GM23338 (cell line): ENCODE measurements around the gene PLAAT5. TPM values are rescaled to one million over a fixed set of nuclear protein-coding genes. Genes with fewer than 3 reads are reported as not detected.

Experiments used
- ATAC-seq: fragments of 200-7000 bp; cut with Tn5 transposase; 3 replicates; pipeline ENCODE4 v1.9.1; 2020
- DNase-seq: peaks from one replicate; pipeline ENCODE4 v3.0.0-alpha.2; 2015; ENCODE audit warnings: low spot score
- H2AFZ ChIP-seq: fragments of 200-600 bp; sonication (generic); 2 replicates; pipeline ENCODE4 v1.8.0; 2016; ENCODE audit warnings: antibody characterized with exemption, mild to moderate bottlenecking, moderate library complexity
- H3F3A ChIP-seq: fragments of 200-600 bp; sonication (generic); replicated peaks from 2 replicates; pipeline ENCODE4 v1.8.0; 2017; ENCODE audit warnings: antibody characterized with exemption, mixed run types, low read depth
- H3K27ac ChIP-seq: fragments of 200-600 bp; sonication (generic); 2 replicates; pipeline ENCODE4 v1.6.1; 2016; ENCODE audit warnings: low read depth
- H3K27me3 ChIP-seq: fragments of 200-600 bp; sonication (generic); 2 replicates; pipeline ENCODE4 v1.8.0; 2016; ENCODE audit warnings: mild to moderate bottlenecking, mixed run types, moderate library complexity; ENCODE audit not compliant: insufficient read depth
- H3K36me3 ChIP-seq: fragments of 200-600 bp; sonication (generic); 2 replicates; pipeline ENCODE4 v1.8.0; 2016; ENCODE audit warnings: mild to moderate bottlenecking; ENCODE audit not compliant: insufficient read depth
- H3K4me1 ChIP-seq: fragments of 200-600 bp; sonication (generic); 2 replicates; pipeline ENCODE4 v1.8.0; 2016; ENCODE audit warnings: mild to moderate bottlenecking, moderate library complexity; ENCODE audit not compliant: insufficient read depth
- H3K4me2 ChIP-seq: fragments of 200-600 bp; sonication (generic); 2 replicates; pipeline ENCODE4 v1.7.1; 2017; ENCODE audit warnings: mixed run types
- H3K4me3 ChIP-seq: fragments of 200-600 bp; sonication (generic); 2 replicates; pipeline ENCODE4 v1.6.1; 2016; ENCODE audit warnings: mixed run types
- H3K79me2 ChIP-seq: fragments of 200-600 bp; sonication (generic); replicated peaks from 2 replicates; pipeline ENCODE4 v1.8.0; 2017; ENCODE audit warnings: mild to moderate bottlenecking; ENCODE audit not compliant: insufficient read depth
- H3K9me2 ChIP-seq: fragments of 200-600 bp; sonication (generic); 2 replicates; pipeline ENCODE4 v1.8.0; 2017; ENCODE audit not compliant: insufficient read depth
- H4K20me1 ChIP-seq: fragments of 200-600 bp; sonication (generic); replicated peaks from 2 replicates; pipeline ENCODE4 v1.8.0; 2017; ENCODE audit warnings: mild to moderate bottlenecking; ENCODE audit not compliant: insufficient read depth
- H3K27ac Mint-ChIP-seq: 2 replicates; pipeline ENCODE4 v1.8.0; 2020; ENCODE audit warnings: inconsistent platforms, mild to moderate bottlenecking, moderate library complexity, mixed read lengths
- H3K27me3 Mint-ChIP-seq: 3 replicates; pipeline ENCODE4 v1.8.0; 2022; ENCODE audit warnings: low read depth, mild to moderate bottlenecking, moderate library complexity, mixed read lengths, inconsistent platforms; ENCODE audit not compliant: insufficient read depth, poor library complexity
- H3K36me3 Mint-ChIP-seq: 3 replicates; pipeline ENCODE4 v1.8.0; 2021; ENCODE audit warnings: low read depth, mild to moderate bottlenecking, inconsistent platforms, moderate library complexity, mixed read lengths
- H3K4me1 Mint-ChIP-seq: 3 replicates; pipeline ENCODE4 v1.8.0; 2020; ENCODE audit warnings: mild to moderate bottlenecking, inconsistent platforms, mixed read lengths
- H3K4me3 Mint-ChIP-seq: 3 replicates; pipeline ENCODE4 v1.8.0; 2021; ENCODE audit warnings: moderate library complexity, mild to moderate bottlenecking, inconsistent platforms, mixed read lengths
- H3K9me3 Mint-ChIP-seq: 3 replicates; pipeline ENCODE4 v1.8.0; 2020; ENCODE audit warnings: moderate library complexity, mild to moderate bottlenecking, inconsistent platforms, mixed read lengths
- CREB1 ChIP-seq: fragments of 250-450 bp; sonication (Bioruptor Pico); IDR thresholded peaks from 2 replicates; pipeline ENCODE4 v1.5.0; 2020; ENCODE audit warnings: low read depth, mild to moderate bottlenecking, moderate library complexity
- EZH2phosphoT487 ChIP-seq: fragments of 200-600 bp; sonication (generic); IDR thresholded peaks from one replicate; pipeline ENCODE4 v1.8.1; 2018; ENCODE audit warnings: antibody characterized with exemption; ENCODE audit not compliant: unreplicated experiment
- NANOG ChIP-seq: IDR thresholded peaks from 2 replicates; pipeline ENCODE4 v1.6.1; 2016; ENCODE audit warnings: antibody characterized with exemption, borderline replicate concordance
- POLR2AphosphoS5 ChIP-seq: IDR thresholded peaks from 2 replicates; pipeline ENCODE4 v1.6.1; 2016; ENCODE audit warnings: antibody characterized with exemption, low read depth
- ZNF114 ChIP-seq: fragments of 250-450 bp; sonication (Bioruptor Pico); IDR thresholded peaks from 2 replicates; pipeline ENCODE4 v1.5.0; 2020; ENCODE audit warnings: mild to moderate bottlenecking, moderate library complexity
- ZNF331 ChIP-seq: fragments of 250-450 bp; sonication (Bioruptor Pico); IDR thresholded peaks from 2 replicates; pipeline ENCODE4 v1.5.0; 2020; ENCODE audit warnings: low read depth, mild to moderate bottlenecking, moderate library complexity
- polyA plus RNA-seq: library from polyadenylated mRNA; unstranded; fragments of >200 nt; fragmentation: Nextera tagmentation; extraction: Ambion mirVana; gene quantifications from 2 replicates; pipeline ENCODE4 v1.2.1, GENCODE V29; 2016
- total RNA-seq: library from RNA; depleted of rRNA; stranded (reverse); fragments of >200 nt; shearing (Covaris generic); gene quantifications from 2 replicates; pipeline ENCODE4 v1.2.3, GENCODE V29; 2014; rRNA removed
- TF ChIP-seq, protein P1 (sequence below): IDR thresholded peaks from 2 replicates; pipeline ENCODE4 v1.6.1; 2016; ENCODE audit warnings: antibody characterized with exemption
- TF ChIP-seq, protein P2 (sequence below), 2 experiments: fragments of 200-600 bp in 1 of 2; sonication (generic) in 1 of 2; conservative IDR thresholded peaks; 2 replicates each; pipeline versions ENCODE4 v1.5.1 to v1.6.1; 2016 to 2017; ENCODE audit warnings: antibody characterized with exemption in 2 of 2, low read depth in 2 of 2, mild to moderate bottlenecking in 2 of 2, moderate library complexity in 1 of 2

PLAAT5 gene
- total and polyA plus RNA-seq, 2 experiments from 2014 or later = 7.7 to 11.6 TPM

DNA sequence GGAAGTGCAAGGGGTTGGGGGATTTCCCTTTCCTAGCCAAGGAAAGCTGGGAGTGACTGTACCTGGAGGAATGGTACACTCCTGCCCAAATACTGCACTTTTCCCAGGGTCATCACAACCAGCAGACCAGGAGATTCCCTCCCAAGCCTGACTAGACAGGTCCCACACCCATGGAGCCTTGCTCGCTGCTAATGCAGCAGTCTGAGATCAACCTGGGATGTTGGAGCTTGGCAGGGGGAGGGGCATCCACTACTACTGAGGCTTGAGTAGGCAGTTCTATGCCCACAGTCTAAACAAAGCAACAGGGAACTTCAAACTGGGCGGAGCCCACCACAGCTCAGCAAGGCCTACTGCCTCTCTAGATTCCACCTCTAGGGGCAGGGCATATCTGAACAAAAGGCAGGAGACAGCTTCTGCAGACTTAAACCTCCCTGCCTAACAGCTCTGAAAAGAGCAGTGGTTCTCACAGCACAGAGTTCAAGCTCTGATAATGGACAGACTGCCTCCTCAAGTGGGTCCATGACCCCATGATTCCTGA is 62.9 kb downstream of the PLAAT5 start:
- Mint-ChIP-seq H3K36me3 (peaks cover 17% of the 10 kb centered on the region; the same call in 2 of the 3 replicates), H3K9me3 (peaks cover 19% of the 10 kb centered on the region), H3K27me3 (no peaks in the 10 kb centered on the region)

DNA sequence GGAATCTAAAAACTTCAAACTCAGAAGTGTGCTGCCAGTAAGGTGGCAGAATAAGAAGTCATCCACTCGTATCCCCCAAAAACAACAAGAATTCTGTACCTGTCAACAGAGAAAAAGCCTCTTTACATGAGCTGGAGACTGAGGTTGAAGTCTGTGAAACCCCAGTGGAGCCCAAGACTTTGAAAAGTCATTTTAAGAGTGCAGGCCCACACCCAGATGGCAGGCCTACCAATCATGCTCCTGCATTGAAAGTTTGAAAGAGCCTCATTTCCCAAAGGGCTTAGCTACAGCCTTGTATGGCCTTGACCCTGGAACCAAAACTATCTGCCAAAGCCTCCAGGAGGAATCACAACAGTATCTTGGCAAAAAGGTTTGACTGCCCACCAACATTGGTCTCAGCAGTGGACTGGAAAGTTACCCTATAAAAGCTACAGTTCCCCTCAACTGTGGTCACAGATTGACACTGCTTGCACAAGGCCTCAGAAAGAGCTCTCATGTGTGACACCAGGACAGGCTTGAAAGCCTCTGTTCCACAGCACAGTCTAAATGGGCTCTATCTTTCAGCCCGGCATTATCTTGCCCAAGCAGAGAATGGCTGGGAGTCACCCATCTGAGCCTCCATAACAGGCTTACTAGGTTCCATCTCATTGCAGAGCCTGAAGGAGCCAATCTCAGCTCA is 73.7 kb downstream of the PLAAT5 start:
- Mint-ChIP-seq H3K27ac (no peak overlapping the region), H3K4me3 (no peak overlapping the region), H3K27me3 (peaks cover 3% of the 10 kb centered on the region), H3K36me3 (peaks cover 20% of the 10 kb centered on the region; the same call in 2 of the 3 replicates), H3K4me1 (peaks cover 6% of the 10 kb centered on the region; the same call in 2 of the 3 replicates), H3K9me3 (peaks cover 30% of the 10 kb centered on the region)
- TF ChIP-seq CREB1 (CRISPR knock-in tag) (no peak), ZNF114 (CRISPR knock-in tag) (no peak), POLR2AphosphoS5 (no peak), EZH2phosphoT487 (no peak), ZNF331 (CRISPR knock-in tag) (no peak), NANOG (no peak)
- TF ChIP-seq, protein P1, sequence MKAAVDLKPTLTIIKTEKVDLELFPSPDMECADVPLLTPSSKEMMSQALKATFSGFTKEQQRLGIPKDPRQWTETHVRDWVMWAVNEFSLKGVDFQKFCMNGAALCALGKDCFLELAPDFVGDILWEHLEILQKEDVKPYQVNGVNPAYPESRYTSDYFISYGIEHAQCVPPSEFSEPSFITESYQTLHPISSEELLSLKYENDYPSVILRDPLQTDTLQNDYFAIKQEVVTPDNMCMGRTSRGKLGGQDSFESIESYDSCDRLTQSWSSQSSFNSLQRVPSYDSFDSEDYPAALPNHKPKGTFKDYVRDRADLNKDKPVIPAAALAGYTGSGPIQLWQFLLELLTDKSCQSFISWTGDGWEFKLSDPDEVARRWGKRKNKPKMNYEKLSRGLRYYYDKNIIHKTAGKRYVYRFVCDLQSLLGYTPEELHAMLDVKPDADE = no peak
- H3K27ac ChIP-seq = no peak overlapping the region
- no peaks in the 10 kb centered on the region for H3K27me3 ChIP-seq
- DNase-seq (no peak), ATAC-seq (no peak)
- H4K20me1 ChIP-seq = no peaks in the 10 kb centered on the region
- no peaks in the 10 kb centered on the region for H3F3A ChIP-seq
- no peaks in the 10 kb centered on the region for H3K36me3 ChIP-seq
- no peaks in the 10 kb centered on the region for H3K4me1 ChIP-seq
- no peak overlapping the region for H3K4me3 ChIP-seq
- H3K4me2 ChIP-seq = no peak overlapping the region
- H2AFZ ChIP-seq = no peak overlapping the region
- 0 out of 2 replicates have a peak, but pooled peaks cover 6% of the 10 kb centered on the region for H3K9me2 ChIP-seq
- no peaks in the 10 kb centered on the region for H3K79me2 ChIP-seq

More for the DNA sequence above, 62.9 kb downstream of the PLAAT5 start:
- Histone ChIP-seq H3F3A (no peaks in the 10 kb centered on the region), H3K4me1 (no peaks in the 10 kb centered on the region), H3K36me3 (no peaks in the 10 kb centered on the region), H3K27me3 (no peaks in the 10 kb centered on the region), H3K9me2 (peaks cover 23% of the 10 kb centered on the region), H3K27ac (no peak overlapping the region), H4K20me1 (no peaks in the 10 kb centered on the region), H3K4me2 (no peak overlapping the region), H2AFZ (peak overlapping the region; percentile 80; the same call in 1 of the 2 replicates), H3K79me2 (no peaks in the 10 kb centered on the region), H3K4me3 (no peak overlapping the region)
- Mint-ChIP-seq H3K4me1 (no peaks in the 10 kb centered on the region; the same call in 2 of the 3 replicates), H3K4me3 (no peak overlapping the region), H3K27ac (no peak overlapping the region)
- ATAC-seq (peak; percentile 57), DNase-seq (peak; percentile 26)
- TF ChIP-seq CREB1 (CRISPR knock-in tag) = no peak
- TF ChIP-seq, protein P2, sequence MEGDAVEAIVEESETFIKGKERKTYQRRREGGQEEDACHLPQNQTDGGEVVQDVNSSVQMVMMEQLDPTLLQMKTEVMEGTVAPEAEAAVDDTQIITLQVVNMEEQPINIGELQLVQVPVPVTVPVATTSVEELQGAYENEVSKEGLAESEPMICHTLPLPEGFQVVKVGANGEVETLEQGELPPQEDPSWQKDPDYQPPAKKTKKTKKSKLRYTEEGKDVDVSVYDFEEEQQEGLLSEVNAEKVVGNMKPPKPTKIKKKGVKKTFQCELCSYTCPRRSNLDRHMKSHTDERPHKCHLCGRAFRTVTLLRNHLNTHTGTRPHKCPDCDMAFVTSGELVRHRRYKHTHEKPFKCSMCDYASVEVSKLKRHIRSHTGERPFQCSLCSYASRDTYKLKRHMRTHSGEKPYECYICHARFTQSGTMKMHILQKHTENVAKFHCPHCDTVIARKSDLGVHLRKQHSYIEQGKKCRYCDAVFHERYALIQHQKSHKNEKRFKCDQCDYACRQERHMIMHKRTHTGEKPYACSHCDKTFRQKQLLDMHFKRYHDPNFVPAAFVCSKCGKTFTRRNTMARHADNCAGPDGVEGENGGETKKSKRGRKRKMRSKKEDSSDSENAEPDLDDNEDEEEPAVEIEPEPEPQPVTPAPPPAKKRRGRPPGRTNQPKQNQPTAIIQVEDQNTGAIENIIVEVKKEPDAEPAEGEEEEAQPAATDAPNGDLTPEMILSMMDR (conservative IDR thresholded peaks at IDR 0.05; ENCODE audit: low read depth in 2 of 2) = peak; percentile 26 to 42; a peak in 3 of 4 replicates

Other genes starting within 250 kb of the PLAAT5 start
- gene SLC22A25, start 247.6 kb downstream of the PLAAT5 start, total RNA-seq = not detected in 2 replicates
- gene SLC22A25, start 247.6 kb downstream of the PLAAT5 start, polyA plus RNA-seq = not detected in 2 replicates
- not detected in 2 replicates for gene SLC22A9, start 121.4 kb downstream of the PLAAT5 start, total RNA-seq
- not detected in 2 replicates for gene SLC22A9, start 121.4 kb downstream of the PLAAT5 start, polyA plus RNA-seq
- gene LGALS12, start 14.9 kb upstream of the PLAAT5 start, total RNA-seq = 0.62 and 0.94 TPM in 2 replicates
- gene LGALS12, start 14.9 kb upstream of the PLAAT5 start, polyA plus RNA-seq = 0.57 and 1.2 TPM in 2 replicates
- 0.69 and 3.3 TPM in 2 replicates for gene PLAAT4, start 45.6 kb upstream of the PLAAT5 start, total RNA-seq
- gene PLAAT4, start 45.6 kb upstream of the PLAAT5 start, polyA plus RNA-seq = 4.6 and 5.0 TPM in 2 replicates
- gene PLAAT2, start 72.2 kb upstream of the PLAAT5 start, total RNA-seq = 0.66 TPM in 1 of 2 replicates, not detected in the other
- gene PLAAT2, start 72.2 kb upstream of the PLAAT5 start, polyA plus RNA-seq = 0.42 and 0.78 TPM in 2 replicates
- 61.1 and 63.2 TPM in 2 replicates for gene PLAAT3, start 123.3 kb upstream of the PLAAT5 start, total RNA-seq
- 239 and 262 TPM in 2 replicates for gene PLAAT3, start 123.3 kb upstream of the PLAAT5 start, polyA plus RNA-seq
- 20.4 and 24.4 TPM in 2 replicates for gene ATL3, start 180.2 kb upstream of the PLAAT5 start, total RNA-seq
- gene ATL3, start 180.2 kb upstream of the PLAAT5 start, polyA plus RNA-seq = 5.2 and 6.8 TPM in 2 replicates
- gene RTN3, start 190.3 kb upstream of the PLAAT5 start, total RNA-seq = 150 and 162 TPM in 2 replicates
- gene RTN3, start 190.3 kb upstream of the PLAAT5 start, polyA plus RNA-seq = 129 and 138 TPM in 2 replicates